Neutrophil (primary cell): ENCODE results near the gene RIPK4.

Source experiments
- H3K27ac ChIP-seq: fragments of 200-600 bp; sonication (generic); 2 replicates; pipeline ENCODE4 v1.5.1; 2016; ENCODE audit warnings: mild to moderate bottlenecking, moderate library complexity
- H3K27me3 ChIP-seq: fragments of 200-600 bp; sonication (generic); 2 replicates; pipeline ENCODE4 v1.6.0; 2016; ENCODE audit warnings: mild to moderate bottlenecking
- H3K36me3 ChIP-seq: fragments of 200-600 bp; sonication (generic); 2 replicates; pipeline ENCODE4 v1.5.1; 2017
- H3K4me1 ChIP-seq, 2 experiments: fragments of 200-600 bp in 1 of 2; sonication (generic) in 1 of 2; 1 replicate in 1 of 2; 2 replicates in 1 of 2; pipeline versions ENCODE4 v1.5.1 to v1.6.1; 2013 to 2016; ENCODE audit warnings: low read depth in 1 of 2, low read length in 1 of 2, mild to moderate bottlenecking in 1 of 2, moderate library complexity in 1 of 2; ENCODE audit not compliant: control insufficient read depth in 1 of 2, insufficient read depth in 1 of 2
- H3K4me3 ChIP-seq, 2 experiments: fragments of 200-600 bp in 1 of 2; sonication (generic) in 1 of 2; 1 replicate in 1 of 2; 2 replicates in 1 of 2; pipeline ENCODE4 v1.5.1; 2013 to 2016; ENCODE audit warnings: low read depth in 1 of 2, low read length in 1 of 2, mild to moderate bottlenecking in 1 of 2, moderate library complexity in 1 of 2
- H3K9me3 ChIP-seq: fragments of 200-600 bp; sonication (generic); 2 replicates; pipeline ENCODE4 v1.5.1; 2016
- CTCF ChIP-seq: fragments of 200-600 bp; sonication (generic); IDR thresholded peaks from 2 replicates; pipeline ENCODE4 v1.5.1; 2016; ENCODE audit warnings: antibody characterized with exemption

Gene RIPK4

GRCh38 chr21:41729701-41730366, 37.0 kb downstream of the RIPK4 start:
- Histone ChIP-seq H3K36me3 (no peaks in the 10 kb centered on the region), H3K9me3 (no peaks in the 10 kb centered on the region), H3K4me3 (no peak overlapping the region), H3K27me3 (peaks cover 64% of the 10 kb centered on the region), H3K4me1 (peaks cover 9 to 57% of the 10 kb centered on the region in 2 experiments), H3K27ac (no peak overlapping the region)
- TF ChIP-seq CTCF: no peak

GRCh38 chr21:41727784-41728763, 38.8 kb downstream of the RIPK4 start:
- Histone ChIP-seq H3K27me3 (peaks cover 80% of the 10 kb centered on the region), H3K4me1 (peaks cover 0 to 39% of the 10 kb centered on the region in 2 experiments), H3K27ac (no peak overlapping the region), H3K36me3 (no peaks in the 10 kb centered on the region), H3K4me3 (no peak overlapping the region), H3K9me3 (no peaks in the 10 kb centered on the region)
- no peak for TF ChIP-seq CTCF

GRCh38 chr21:41726970-41727783, 39.7 kb downstream of the RIPK4 start:
- Histone ChIP-seq H3K9me3 (no peaks in the 10 kb centered on the region), H3K4me1 (peaks cover 0 to 35% of the 10 kb centered on the region in 2 experiments), H3K36me3 (no peaks in the 10 kb centered on the region), H3K27ac (peak overlapping the region; percentile 34), H3K27me3 (peaks cover 87% of the 10 kb centered on the region), H3K4me3 (no peak overlapping the region)
- TF ChIP-seq CTCF: no peak

GRCh38 chr21:41726630-41726969, 40.3 kb downstream of the RIPK4 start:
- H3K27ac ChIP-seq: peak overlapping the region; percentile 34
- H3K27me3 ChIP-seq: peaks cover 87% of the 10 kb centered on the region
- TF ChIP-seq CTCF: no peak
- no peak overlapping the region for H3K4me3 ChIP-seq
- no peaks in the 10 kb centered on the region for H3K36me3 ChIP-seq
- peaks cover 0 to 41% of the 10 kb centered on the region in 2 experiments for H3K4me1 ChIP-seq
- no peaks in the 10 kb centered on the region for H3K9me3 ChIP-seq

GRCh38 chr21:41726058-41726558, 40.7 kb downstream of the RIPK4 start:
- no peaks in the 10 kb centered on the region for H3K9me3 ChIP-seq
- H3K27me3 ChIP-seq: peaks cover 83% of the 10 kb centered on the region
- H3K4me3 ChIP-seq: peak overlapping the region in 1 of 2 experiments; percentile 8
- peak overlapping the region; percentile 73 for H3K27ac ChIP-seq
- H3K36me3 ChIP-seq: no peaks in the 10 kb centered on the region
- no peak for TF ChIP-seq CTCF
- peaks cover 0 to 44% of the 10 kb centered on the region in 2 experiments for H3K4me1 ChIP-seq
